GM18873 (cell line): ENCODE data around the gene SERPINB1.

ENCODE experiments used
- ATAC-seq: cut with Tn5 transposase; IDR thresholded peaks from one replicate; pipeline ENCODE4 v1.9.1; 2021; ENCODE audit warnings: mild to moderate bottlenecking, moderate library complexity, moderate number of reproducible peaks; ENCODE audit not compliant: unreplicated experiment, low FRiP score

SERPINB1 gene

GRCh38 chr6:2851727-2852513 is 10.3 kb upstream of the SERPINB1 start:
- ATAC-seq: no peak

GRCh38 chr6:2850538-2851113 is 9.0 kb upstream of the SERPINB1 start:
- ATAC-seq: no peak

- no peak for ATAC-seq
These were observed 7.2 kb upstream of the SERPINB1 start for GRCh38 chr6:2848851-2849250.

- no peak for ATAC-seq
These were observed 4.2 kb upstream of the SERPINB1 start for GRCh38 chr6:2845880-2846208.

DNA sequence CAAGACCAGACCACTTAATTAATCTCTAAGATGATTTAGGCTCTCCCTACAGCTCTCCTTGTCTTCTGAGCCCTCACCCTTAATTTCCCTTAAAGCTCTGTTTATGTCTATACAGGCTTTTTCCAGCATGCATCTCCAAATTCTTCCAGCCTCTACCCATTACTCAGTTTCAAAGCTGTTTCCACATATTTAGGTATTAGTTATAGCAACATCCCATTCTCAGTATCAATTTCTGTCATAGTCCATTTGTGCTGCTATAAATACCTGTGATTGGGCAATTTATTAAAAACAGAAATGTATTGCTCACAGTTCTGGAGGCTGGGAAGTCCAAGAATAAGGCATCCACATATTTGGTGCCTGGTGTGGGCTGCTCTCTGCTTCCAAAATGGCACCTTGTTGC is 2.3 kb upstream of the SERPINB1 start:
- no peak for ATAC-seq

DNA sequence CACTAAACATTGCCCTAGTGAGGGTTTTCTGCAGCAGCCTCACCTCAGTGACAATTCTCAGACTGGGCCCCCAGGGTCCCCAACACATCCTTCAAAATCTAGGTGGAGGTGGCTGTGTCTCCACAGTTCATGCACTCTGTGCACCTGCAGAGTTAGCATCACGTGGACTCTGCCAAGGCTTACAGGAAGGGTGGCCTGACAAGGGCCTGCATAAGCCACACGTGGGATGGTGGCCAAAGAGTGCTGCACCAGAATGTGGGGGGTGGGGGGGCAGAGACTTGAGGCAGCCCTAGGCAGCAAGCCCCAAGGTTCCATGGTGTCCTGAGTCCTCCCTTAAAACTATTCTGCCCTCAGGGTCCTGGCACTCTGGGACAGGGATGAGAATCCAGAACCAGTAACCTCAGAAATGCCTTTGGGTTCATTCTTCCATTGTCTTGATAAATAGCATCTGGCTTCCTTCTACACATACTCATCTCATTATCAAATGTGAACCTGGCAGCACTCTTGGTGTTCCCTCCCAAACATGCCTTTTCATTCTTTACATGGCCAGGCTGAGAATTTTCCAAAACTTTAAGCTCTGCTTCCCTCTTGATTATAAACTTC is 1.6 kb upstream of the SERPINB1 start:
- no peak for ATAC-seq

GRCh38 chr6:2842139-2842552 is 483 bp upstream of the SERPINB1 start:
- no peak for ATAC-seq

DNA sequence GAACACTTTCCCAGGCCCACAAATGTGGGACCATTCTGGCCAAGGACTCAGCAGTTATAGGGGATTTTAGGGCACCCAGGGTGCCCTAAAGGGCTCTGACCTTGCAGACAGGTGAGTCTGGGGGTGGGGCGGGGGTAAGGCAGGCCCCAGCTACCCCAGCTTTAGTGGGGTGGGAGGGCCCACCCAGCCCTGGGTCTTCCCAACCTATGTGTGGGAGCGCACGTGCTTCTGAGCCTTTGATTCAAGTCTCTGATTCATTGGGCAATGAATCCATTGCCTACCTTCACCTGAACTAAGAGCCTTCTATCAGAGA is 958 bp downstream of the SERPINB1 start:
- ATAC-seq: no peak

- no peak for ATAC-seq
These were observed 1.5 kb downstream of the SERPINB1 start for GRCh38 chr6:2839982-2840748.

DNA sequence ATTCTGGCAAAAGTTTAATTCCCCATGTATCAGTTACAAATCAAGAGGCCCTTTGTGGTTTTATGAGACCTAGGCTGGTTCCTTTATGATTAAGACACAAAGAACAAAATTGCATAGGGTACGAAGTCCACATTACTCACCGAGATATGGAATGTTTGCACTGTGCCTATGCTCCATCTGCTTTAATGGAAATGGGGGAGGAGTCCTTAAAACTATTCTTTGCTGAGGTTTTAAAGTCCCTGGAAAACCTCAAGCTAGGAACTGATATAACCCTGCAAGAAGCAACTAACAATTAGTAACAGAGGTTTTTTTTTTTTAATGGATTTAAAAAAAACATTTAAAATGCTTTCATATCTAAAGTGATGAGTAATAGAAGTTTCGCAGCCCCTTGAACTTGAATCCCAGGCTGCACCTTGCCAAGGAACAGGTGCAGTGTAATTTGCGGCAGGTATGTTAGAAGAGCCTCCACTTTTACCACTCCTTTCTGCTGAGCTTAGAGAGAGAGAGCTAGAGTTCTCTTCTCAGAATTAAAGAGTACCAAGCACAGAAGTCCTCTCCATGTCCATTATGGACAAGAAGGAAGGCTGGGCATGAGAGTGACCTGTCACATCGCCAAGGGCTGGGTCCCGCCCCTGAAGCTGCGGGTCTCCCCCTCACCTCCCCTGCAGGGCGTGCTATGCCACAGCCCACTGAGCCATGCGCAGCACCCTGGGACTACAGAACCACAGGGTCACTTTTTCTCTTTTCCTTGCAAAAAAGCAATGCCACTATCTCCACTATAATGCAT is 2.3 kb downstream of the SERPINB1 start:
- no peak for ATAC-seq

- no peak for ATAC-seq
These were observed 3.4 kb downstream of the SERPINB1 start for GRCh38 chr6:2838251-2838650.

GRCh38 chr6:2834262-2834661 is 7.4 kb downstream of the SERPINB1 start:
- no peak for ATAC-seq

GRCh38 chr6:2831392-2831791 is 10.3 kb downstream of the SERPINB1 start:
- no peak for ATAC-seq

DNA sequence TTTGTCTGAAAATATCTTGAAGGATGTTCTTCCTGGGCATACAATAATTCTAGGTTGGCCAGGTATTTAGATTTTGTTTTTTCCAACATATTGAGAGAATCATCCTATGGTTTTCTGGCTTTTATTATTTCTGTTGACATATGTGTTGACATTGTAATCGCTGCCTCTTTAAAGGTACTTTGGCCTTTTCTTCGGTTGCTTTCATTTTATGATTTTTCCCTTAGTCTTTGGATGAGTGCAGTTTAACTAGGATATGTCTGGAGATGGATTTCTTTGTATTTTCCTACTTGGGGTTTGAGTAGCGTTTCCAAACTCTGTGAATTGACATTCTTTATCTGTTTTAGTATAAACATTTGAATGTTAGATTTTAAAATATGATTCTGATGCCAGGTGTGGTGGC is 11.5 kb downstream of the SERPINB1 start:
- ATAC-seq: no peak

DNA sequence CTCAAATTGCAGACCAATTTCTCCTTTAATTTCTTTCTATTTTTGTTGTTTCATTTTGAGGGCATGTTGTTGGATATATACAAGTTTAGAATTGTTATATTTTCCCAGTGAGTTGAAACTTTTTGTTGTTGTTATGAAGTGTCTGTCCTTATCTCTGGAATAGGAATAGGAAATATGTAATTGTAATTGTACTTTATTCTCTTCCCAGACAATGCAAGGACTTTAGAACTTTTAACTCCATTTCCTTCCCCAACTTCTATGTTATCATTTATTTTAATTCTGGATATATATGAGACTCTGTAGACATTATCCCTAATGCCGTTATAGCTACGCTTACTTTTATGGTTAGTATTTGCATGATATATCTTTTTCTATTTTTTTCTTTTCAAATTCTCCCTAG is 12.4 kb downstream of the SERPINB1 start:
- ATAC-seq: no peak

DNA sequence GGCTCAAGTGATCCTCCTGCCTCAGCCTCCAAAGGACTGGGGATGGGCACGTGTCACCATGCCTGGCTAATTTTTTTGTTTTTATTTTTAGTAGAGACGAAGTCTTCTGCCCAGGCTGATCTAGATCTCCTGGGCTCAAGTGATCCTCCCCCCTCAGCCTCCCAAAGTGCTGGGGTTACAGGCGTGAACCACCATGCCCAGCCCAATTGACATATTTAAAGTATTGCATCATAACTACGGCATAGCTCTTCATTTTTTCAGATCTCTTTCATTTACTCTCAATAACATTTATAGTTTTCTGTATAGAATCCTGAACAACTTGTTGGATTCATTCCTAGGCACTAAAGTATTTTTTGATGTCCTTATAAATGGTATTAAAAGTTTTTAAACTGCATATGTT is 13.0 kb downstream of the SERPINB1 start:
- ATAC-seq: no peak

- ATAC-seq: no peak
These were observed 14.5 kb downstream of the SERPINB1 start for GRCh38 chr6:2827142-2827541.

DNA sequence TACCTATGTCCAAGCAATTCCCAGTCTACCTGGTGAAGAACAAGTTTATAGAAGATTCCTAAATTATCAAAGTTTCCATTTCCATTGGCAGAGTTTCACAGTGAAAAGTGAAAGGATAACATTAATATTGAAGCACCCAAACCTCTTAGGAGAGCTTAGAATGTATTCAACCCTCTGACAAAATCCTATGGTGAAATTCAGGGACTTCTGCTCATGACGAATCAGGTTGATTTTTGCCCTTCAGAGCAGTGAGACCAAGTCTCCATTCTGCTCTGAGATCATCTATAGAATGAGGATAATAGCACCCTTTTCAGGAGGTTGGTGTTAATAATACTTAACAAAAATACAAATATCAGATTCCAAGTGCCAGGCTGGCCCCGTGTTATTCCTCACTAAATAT is 15.5 kb downstream of the SERPINB1 start:
- no peak for ATAC-seq

GRCh38 chr6:2823104-2823850 is 18.4 kb downstream of the SERPINB1 start:
- no peak for ATAC-seq

DNA sequence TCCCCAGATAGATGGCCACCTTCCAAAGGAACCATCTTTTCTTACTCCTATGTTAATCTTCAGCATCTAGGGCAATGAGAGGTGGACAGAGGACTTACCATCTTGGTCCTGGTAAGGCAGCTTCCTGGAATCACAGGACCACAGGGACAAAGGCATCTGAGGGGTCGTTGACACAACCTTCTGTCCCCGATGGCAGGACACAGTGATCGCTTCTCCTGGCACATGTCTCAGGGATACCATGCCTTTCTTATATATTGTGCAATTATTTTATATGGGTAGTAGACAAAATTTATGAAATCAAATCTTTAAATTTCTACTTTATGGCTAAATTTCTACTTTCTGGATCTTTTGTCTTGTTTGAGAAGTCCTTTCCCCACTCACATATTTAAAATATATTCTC is 20.1 kb downstream of the SERPINB1 start:
- no peak for ATAC-seq
